GM23338 (cell line): Measurements from ENCODE around the gene FARS2. TPM values are rescaled to one million over a fixed set of nuclear protein-coding genes. Genes with fewer than 3 reads are reported as not detected.

ENCODE experiments used
- ATAC-seq: fragments of 200-7000 bp; cut with Tn5 transposase; 3 replicates; pipeline ENCODE4 v1.9.1; 2020
- DNase-seq: peaks from one replicate; pipeline ENCODE4 v3.0.0-alpha.2; 2015; ENCODE audit warnings: low spot score
- H2AFZ ChIP-seq: fragments of 200-600 bp; sonication (generic); 2 replicates; pipeline ENCODE4 v1.8.0; 2016; ENCODE audit warnings: antibody characterized with exemption, mild to moderate bottlenecking, moderate library complexity
- H3F3A ChIP-seq: fragments of 200-600 bp; sonication (generic); replicated peaks from 2 replicates; pipeline ENCODE4 v1.8.0; 2017; ENCODE audit warnings: antibody characterized with exemption, mixed run types, low read depth
- H3K27ac ChIP-seq: fragments of 200-600 bp; sonication (generic); 2 replicates; pipeline ENCODE4 v1.6.1; 2016; ENCODE audit warnings: low read depth
- H3K27me3 ChIP-seq: fragments of 200-600 bp; sonication (generic); 2 replicates; pipeline ENCODE4 v1.8.0; 2016; ENCODE audit warnings: mild to moderate bottlenecking, mixed run types, moderate library complexity; ENCODE audit not compliant: insufficient read depth
- H3K36me3 ChIP-seq: fragments of 200-600 bp; sonication (generic); 2 replicates; pipeline ENCODE4 v1.8.0; 2016; ENCODE audit warnings: mild to moderate bottlenecking; ENCODE audit not compliant: insufficient read depth
- H3K4me1 ChIP-seq: fragments of 200-600 bp; sonication (generic); 2 replicates; pipeline ENCODE4 v1.8.0; 2016; ENCODE audit warnings: mild to moderate bottlenecking, moderate library complexity; ENCODE audit not compliant: insufficient read depth
- H3K4me2 ChIP-seq: fragments of 200-600 bp; sonication (generic); 2 replicates; pipeline ENCODE4 v1.7.1; 2017; ENCODE audit warnings: mixed run types
- H3K4me3 ChIP-seq: fragments of 200-600 bp; sonication (generic); 2 replicates; pipeline ENCODE4 v1.6.1; 2016; ENCODE audit warnings: mixed run types
- H3K79me2 ChIP-seq: fragments of 200-600 bp; sonication (generic); replicated peaks from 2 replicates; pipeline ENCODE4 v1.8.0; 2017; ENCODE audit warnings: mild to moderate bottlenecking; ENCODE audit not compliant: insufficient read depth
- H3K9me2 ChIP-seq: fragments of 200-600 bp; sonication (generic); 2 replicates; pipeline ENCODE4 v1.8.0; 2017; ENCODE audit not compliant: insufficient read depth
- H4K20me1 ChIP-seq: fragments of 200-600 bp; sonication (generic); replicated peaks from 2 replicates; pipeline ENCODE4 v1.8.0; 2017; ENCODE audit warnings: mild to moderate bottlenecking; ENCODE audit not compliant: insufficient read depth
- H3K27ac Mint-ChIP-seq: 2 replicates; pipeline ENCODE4 v1.8.0; 2020; ENCODE audit warnings: inconsistent platforms, mild to moderate bottlenecking, moderate library complexity, mixed read lengths
- H3K27me3 Mint-ChIP-seq: 3 replicates; pipeline ENCODE4 v1.8.0; 2022; ENCODE audit warnings: low read depth, mild to moderate bottlenecking, moderate library complexity, mixed read lengths, inconsistent platforms; ENCODE audit not compliant: insufficient read depth, poor library complexity
- H3K36me3 Mint-ChIP-seq: 3 replicates; pipeline ENCODE4 v1.8.0; 2021; ENCODE audit warnings: low read depth, mild to moderate bottlenecking, inconsistent platforms, moderate library complexity, mixed read lengths
- H3K4me1 Mint-ChIP-seq: 3 replicates; pipeline ENCODE4 v1.8.0; 2020; ENCODE audit warnings: mild to moderate bottlenecking, inconsistent platforms, mixed read lengths
- H3K4me3 Mint-ChIP-seq: 3 replicates; pipeline ENCODE4 v1.8.0; 2021; ENCODE audit warnings: moderate library complexity, mild to moderate bottlenecking, inconsistent platforms, mixed read lengths
- H3K9me3 Mint-ChIP-seq: 3 replicates; pipeline ENCODE4 v1.8.0; 2020; ENCODE audit warnings: moderate library complexity, mild to moderate bottlenecking, inconsistent platforms, mixed read lengths
- CTCF ChIP-seq, 2 experiments: fragments of 200-600 bp in 1 of 2; sonication (generic) in 1 of 2; conservative IDR thresholded peaks; 2 replicates each; pipeline versions ENCODE4 v1.5.1 to v1.6.1; 2016 to 2017; ENCODE audit warnings: antibody characterized with exemption in 2 of 2, low read depth in 2 of 2, mild to moderate bottlenecking in 2 of 2, moderate library complexity in 1 of 2
- ETS1 ChIP-seq: IDR thresholded peaks from 2 replicates; pipeline ENCODE4 v1.6.1; 2016; ENCODE audit warnings: antibody characterized with exemption
- EZH2 ChIP-seq: fragments of 200-600 bp; sonication (generic); IDR thresholded peaks from one replicate; pipeline ENCODE4 v1.8.0; 2017; ENCODE audit warnings: antibody characterized with exemption, mild to moderate bottlenecking, low read depth; ENCODE audit not compliant: unreplicated experiment
- JUNB ChIP-seq: IDR thresholded peaks from one replicate; pipeline ENCODE4 v1.6.1; 2016; ENCODE audit warnings: antibody characterized with exemption; ENCODE audit not compliant: unreplicated experiment
- POLR2AphosphoS5 ChIP-seq: IDR thresholded peaks from 2 replicates; pipeline ENCODE4 v1.6.1; 2016; ENCODE audit warnings: antibody characterized with exemption, low read depth
- ZNF331 ChIP-seq: fragments of 250-450 bp; sonication (Bioruptor Pico); IDR thresholded peaks from 2 replicates; pipeline ENCODE4 v1.5.0; 2020; ENCODE audit warnings: low read depth, mild to moderate bottlenecking, moderate library complexity
- ZNF462 ChIP-seq: fragments of 250-450 bp; sonication (Bioruptor Pico); IDR thresholded peaks from 2 replicates; pipeline ENCODE4 v1.5.0; 2020; ENCODE audit warnings: mild to moderate bottlenecking, moderate library complexity
- polyA plus RNA-seq: library from polyadenylated mRNA; unstranded; fragments of >200 nt; fragmentation: Nextera tagmentation; extraction: Ambion mirVana; gene quantifications from 2 replicates; pipeline ENCODE4 v1.2.1, GENCODE V29; 2016
- total RNA-seq: library from RNA; depleted of rRNA; stranded (reverse); fragments of >200 nt; shearing (Covaris generic); gene quantifications from 2 replicates; pipeline ENCODE4 v1.2.3, GENCODE V29; 2014

The FARS2 gene
- total and polyA plus RNA-seq, 2 experiments from 2014 or later = 7.6 to 19.0 TPM

GRCh38 chr6:5706124-5707033 is 445.1 kb downstream of the FARS2 start:
- H3K4me2 ChIP-seq = no peak overlapping the region
- H3F3A ChIP-seq = no peaks in the 10 kb centered on the region
- Mint-ChIP-seq H3K36me3 (no peaks in the 10 kb centered on the region), H3K27ac (no peak overlapping the region), H3K9me3 (no peaks in the 10 kb centered on the region), H3K27me3 (peaks cover 4% of the 10 kb centered on the region), H3K4me3 (no peak overlapping the region), H3K4me1 (no peaks in the 10 kb centered on the region)
- no peaks in the 10 kb centered on the region for H3K4me1 ChIP-seq
- H3K27ac ChIP-seq = no peak overlapping the region
- no peaks in the 10 kb centered on the region; the same call in 1 of the 2 replicates for H3K79me2 ChIP-seq
- H3K36me3 ChIP-seq = no peaks in the 10 kb centered on the region
- no peak overlapping the region for H3K4me3 ChIP-seq
- H3K27me3 ChIP-seq = no peaks in the 10 kb centered on the region
- ATAC-seq (no peak), DNase-seq (no peak)
- H3K9me2 ChIP-seq = no peaks in the 10 kb centered on the region
- no peak for TF ChIP-seq ETS1
- TF ChIP-seq POLR2AphosphoS5 = no peak
- H2AFZ ChIP-seq = no peak overlapping the region
- H4K20me1 ChIP-seq = no peaks in the 10 kb centered on the region

GRCh38 chr6:5707281-5708045 is 446.1 kb downstream of the FARS2 start:
- Histone ChIP-seq H3K4me1 (no peaks in the 10 kb centered on the region), H3K9me2 (no peaks in the 10 kb centered on the region), H3K79me2 (no peaks in the 10 kb centered on the region; the same call in 1 of the 2 replicates), H4K20me1 (no peaks in the 10 kb centered on the region), H3K36me3 (no peaks in the 10 kb centered on the region), H3K27me3 (no peaks in the 10 kb centered on the region), H3K4me3 (no peak overlapping the region), H3F3A (no peaks in the 10 kb centered on the region), H3K4me2 (no peak overlapping the region), H3K27ac (no peak overlapping the region), H2AFZ (no peak overlapping the region)
- H3K27me3 Mint-ChIP-seq = peaks cover 4% of the 10 kb centered on the region
- H3K9me3 Mint-ChIP-seq = no peaks in the 10 kb centered on the region
- H3K27ac Mint-ChIP-seq = no peak overlapping the region
- no peak for DNase-seq
- no peaks in the 10 kb centered on the region for H3K36me3 Mint-ChIP-seq
- ATAC-seq = no peak
- H3K4me1 Mint-ChIP-seq = peaks cover under 1% of the 10 kb centered on the region; the same call in 2 of the 3 replicates
- H3K4me3 Mint-ChIP-seq = no peak overlapping the region
- TF ChIP-seq ZNF462 (CRISPR knock-in tag) (no peak), EZH2 (no peak), CTCF (conservative IDR thresholded peaks at IDR 0.05; ENCODE audit: low read depth in 2 of 2) (no peak), ETS1 (no peak), ZNF331 (CRISPR knock-in tag) (no peak), JUNB (no peak)
